HG03135 (cell line): ENCODE results near the gene PKMYT1.
A peak's percentile ranks its signal among the peaks of the same experiment; 100 is the strongest.

Source experiments
- ATAC-seq: cut with Tn5 transposase; IDR thresholded peaks from one replicate; pipeline ENCODE4 v1.9.1; 2021; ENCODE audit warnings: mild to moderate bottlenecking, moderate library complexity; ENCODE audit not compliant: unreplicated experiment

PKMYT1 gene

DNA sequence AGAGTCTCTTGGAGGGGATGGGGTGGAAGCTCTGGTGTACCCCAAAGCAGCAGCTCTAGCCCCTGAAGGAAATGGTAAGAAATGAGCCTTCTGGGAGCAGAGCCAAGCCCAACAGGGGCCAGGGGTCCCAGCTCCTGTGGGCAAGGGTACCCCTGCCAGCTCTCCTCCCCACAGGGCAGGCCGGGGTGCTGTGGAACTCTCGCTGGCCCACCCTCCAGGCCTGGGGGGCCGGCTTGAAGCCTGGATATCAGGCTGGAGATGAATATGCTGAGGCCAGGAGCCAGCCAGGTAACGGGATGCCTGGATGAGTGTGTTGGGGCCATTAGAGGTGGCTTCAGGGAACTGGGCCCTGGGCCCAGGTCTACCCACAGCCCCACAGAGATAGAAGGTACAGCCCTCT lies 20.3 kb upstream of the PKMYT1 start:
- ATAC-seq = no peak

DNA sequence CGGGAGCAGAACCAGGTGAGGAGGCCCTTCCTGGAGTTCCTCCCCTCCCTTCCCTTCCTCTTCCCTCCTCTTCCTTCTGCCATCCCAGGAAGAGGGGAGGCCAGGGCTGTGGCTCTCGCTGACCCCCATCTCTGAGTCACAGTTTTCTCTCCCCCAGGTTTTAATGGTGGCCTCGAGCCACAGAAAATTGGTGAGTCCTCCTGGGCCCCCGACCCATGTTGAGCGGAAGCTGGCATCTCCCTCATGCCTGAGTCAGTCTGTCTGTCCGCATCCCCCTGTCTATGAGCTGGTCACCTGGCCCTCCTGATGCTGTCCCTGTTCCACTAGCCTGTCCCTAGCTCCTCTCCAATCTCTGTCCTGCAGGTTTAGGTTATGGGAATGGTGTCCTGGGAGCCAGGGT lies 19.7 kb upstream of the PKMYT1 start:
- ATAC-seq = no peak

DNA sequence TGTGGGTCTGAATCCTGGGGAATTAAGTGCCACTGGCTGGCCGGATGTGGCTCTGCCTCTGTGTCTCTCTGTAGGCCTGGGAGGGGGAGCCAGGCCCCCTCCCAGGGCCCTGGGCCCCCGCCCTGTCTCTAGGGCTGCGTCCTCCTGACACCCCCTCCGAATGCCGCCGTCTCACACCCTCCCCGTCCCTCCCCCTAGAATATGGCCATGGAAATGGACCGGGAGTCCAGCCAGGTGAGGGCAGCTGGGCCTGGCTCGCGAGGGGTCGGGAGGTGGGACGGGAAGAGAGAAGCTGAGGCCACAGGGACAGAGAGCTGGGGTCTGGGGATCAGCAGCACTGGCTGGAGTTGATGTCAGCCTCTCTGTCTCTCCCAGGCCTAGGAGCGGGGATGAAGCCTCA lies 16.1 kb upstream of the PKMYT1 start:
- ATAC-seq = no peak

DNA sequence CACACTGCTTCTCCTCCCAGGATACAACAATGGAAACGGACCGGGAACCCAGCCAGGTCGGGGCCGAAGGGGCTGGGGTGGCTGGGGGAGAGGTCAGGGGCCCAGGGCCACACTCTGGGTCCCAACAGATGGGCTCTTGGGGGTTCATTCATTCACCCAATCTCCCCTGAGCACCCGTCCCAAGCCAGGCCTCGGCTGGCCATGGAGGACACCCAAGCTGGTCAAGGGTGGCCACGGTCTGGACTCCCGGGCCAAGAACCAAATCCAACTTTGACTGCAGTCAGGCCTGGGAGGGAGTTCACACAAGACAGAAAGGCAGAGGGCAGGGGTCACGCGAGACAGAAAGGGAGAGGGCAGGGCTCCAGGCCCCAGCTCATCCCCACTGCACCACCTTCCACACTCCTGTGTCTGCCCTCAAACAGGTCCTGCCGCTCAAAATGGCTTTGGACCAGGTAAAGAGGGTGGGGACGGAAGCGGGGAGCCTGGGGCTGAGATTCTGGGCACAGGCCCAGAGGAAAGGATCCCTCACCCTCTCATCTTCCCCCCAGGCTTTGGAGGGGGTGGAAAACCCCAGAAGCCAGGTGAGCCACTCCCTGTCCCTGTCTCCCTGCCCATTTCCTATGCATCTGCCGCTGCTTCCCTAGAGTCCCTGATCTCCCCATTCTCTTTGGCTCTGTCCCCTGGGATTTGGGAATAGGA lies 12.3 kb upstream of the PKMYT1 start:
- no peak for ATAC-seq

DNA sequence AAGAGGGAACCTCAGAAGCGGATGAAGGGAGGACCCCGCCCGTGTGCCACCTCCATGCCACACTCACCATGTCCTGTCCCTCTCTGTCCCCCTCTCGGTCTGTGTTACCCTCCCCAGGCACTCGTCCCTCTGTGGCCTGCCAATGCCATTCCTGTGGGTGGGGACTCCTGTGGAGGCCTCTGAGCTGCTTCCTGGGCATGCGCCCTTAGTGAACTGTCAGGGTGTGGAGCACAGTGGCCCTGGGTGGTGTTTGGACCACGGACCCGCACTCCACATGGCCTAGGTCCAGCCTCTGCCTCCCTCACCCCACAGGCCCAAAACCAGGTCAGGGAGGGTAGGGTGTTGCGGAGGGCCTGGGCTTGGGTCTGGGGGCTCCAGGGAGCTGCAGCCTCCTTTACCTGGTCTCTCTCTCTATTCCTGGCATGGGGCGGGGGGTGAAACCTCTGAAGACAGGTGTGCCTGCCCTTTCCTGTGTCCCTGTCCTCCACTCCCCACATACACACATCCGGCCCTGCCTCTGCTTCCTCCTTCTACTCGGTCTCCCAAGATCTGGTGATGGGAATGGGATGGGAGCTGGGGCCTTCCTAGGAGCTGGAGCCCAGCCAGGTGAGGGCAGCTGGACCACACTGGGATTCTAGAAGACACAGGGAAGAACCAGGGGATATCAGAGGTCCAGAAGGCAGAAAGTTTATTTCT lies 11.5 kb upstream of the PKMYT1 start:
- ATAC-seq = no peak

DNA sequence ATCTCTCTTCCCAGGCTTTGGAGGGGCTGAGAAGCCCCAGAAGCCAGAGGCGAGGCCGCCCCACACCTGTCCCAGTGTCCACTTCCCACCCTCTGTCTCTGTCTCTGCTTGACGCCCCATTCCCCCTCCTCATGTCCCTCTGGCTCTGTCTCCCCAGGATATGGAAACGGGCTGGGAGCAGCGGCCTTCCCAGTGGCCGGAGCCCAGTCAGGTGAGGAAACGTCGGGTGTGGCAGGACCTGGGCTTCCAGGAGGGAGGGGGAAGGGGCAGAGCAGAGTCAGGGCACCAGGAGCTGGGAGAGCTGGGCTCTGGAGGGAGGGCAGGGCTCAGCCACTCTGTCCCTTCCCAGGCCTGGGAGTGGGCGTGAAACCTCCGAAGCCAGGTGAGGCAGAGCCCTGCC lies 10.6 kb upstream of the PKMYT1 start:
- ATAC-seq = no peak

DNA sequence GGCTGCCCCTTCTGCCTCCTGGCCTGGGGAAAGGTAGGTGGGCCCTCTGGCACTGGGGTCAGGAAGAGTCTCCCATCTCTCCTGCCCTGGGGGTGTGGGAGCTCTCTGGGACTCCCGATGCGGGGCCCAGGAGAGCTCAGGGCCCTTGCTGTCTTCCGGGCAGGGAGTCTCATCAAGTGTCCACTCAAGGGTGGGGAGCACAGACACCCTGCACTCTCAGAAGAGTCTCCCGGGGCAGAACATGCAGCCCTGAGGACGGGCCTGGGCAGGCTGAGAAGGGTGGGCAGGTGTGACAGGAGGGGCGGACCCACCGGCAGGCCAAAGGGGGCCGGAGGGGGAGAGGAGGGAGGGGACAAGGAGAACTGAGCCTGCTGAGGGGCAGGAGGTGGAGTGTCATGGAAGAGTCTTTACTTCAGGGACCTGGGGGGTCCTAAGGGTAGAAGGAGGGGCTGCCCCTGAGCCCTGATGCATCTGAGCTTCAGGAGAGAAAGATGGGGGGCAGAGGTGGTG lies 8.4 kb upstream of the PKMYT1 start:
- ATAC-seq = no peak

DNA sequence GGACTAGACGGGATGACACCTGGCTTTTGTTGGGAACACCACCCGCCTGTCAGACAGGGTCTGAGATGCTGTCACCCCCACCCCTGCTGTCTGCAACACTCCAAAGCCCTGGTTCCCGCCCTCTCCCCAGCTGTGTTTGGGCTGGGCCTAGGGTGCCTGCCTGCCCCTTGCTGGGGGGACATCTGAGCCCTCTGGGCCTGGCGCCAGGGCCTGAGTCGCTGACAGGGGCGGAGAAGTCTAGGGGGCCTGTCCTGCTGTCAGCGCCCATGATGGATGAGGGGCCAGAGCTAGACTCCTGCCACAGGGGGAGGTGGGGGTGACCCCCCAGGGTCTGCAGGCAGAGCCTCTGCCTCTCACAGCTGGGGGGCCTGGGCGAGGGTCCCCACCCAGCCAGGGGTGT lies 7.6 kb upstream of the PKMYT1 start:
- no peak for ATAC-seq

DNA sequence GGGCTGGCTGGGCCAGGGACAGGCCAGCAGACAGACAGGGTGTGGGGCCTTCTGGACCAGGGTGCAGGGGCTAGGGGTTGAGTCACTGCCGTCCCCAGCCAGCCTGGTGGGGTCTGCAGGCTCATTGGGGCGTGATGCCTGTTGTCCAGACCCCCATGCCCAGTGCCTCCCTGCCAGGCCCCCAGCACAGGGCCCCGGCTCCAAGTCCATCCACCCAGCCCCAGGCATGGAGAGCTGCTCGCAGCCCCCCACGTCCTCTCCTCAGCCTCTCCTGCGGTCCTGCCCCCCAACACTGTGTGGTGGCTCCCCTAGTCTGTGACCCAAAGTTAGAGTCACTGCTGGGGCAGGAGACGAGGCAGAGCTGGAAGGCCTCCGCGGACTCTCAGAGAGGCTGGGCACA lies 7.0 kb upstream of the PKMYT1 start:
- ATAC-seq = no peak

DNA sequence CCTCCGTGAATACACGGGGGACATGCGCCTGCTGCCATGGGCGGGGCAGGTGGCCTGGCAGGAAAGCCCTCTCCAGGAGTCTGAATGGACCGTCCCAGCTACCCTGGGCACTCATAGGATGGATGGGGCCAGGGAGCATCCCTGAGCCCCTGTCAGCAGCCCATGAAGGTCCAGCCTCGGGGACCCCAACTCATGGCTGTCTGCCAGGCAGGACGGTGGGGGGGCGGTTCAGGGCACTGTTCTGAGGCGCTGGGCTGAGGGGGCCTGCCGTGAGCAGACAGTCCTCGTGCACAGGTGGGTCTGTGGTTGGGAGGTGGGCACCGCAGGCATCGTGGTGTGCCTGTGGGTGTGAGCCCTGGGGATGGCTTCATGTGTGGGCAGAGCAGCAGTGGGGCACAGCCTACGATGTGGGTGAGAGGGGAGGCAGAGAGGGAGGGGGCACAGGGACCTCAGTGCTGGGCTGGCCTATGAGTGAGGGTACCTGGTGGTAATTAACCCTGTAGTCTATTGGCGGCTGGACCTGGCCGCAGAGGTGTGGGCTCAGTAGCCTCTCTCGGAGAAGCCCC lies 6.5 kb upstream of the PKMYT1 start:
- ATAC-seq = no peak

DNA sequence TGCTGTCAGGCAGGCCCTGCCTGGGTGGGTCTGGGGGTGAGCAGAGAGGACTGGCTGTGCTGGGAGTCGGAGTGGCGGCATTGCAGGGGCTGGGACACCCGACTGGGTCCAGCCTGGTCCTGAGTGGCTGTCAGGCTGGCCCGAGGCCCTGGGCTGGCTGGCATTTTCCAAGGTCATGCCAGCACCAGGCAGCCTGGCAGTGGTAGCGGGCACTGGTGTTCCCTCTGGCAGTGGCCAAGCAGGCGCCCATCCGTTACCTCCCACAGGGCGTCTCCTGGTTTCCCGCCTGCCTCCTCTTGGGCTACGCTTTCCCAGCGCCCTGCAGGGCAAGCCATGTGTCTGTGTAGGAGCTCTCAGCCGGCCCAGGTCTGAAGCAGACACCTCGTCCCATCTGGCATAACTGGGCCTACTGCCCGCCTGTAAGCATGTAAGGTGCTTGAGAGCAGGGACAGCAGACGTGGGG lies 5.7 kb upstream of the PKMYT1 start:
- ATAC-seq = no peak

DNA sequence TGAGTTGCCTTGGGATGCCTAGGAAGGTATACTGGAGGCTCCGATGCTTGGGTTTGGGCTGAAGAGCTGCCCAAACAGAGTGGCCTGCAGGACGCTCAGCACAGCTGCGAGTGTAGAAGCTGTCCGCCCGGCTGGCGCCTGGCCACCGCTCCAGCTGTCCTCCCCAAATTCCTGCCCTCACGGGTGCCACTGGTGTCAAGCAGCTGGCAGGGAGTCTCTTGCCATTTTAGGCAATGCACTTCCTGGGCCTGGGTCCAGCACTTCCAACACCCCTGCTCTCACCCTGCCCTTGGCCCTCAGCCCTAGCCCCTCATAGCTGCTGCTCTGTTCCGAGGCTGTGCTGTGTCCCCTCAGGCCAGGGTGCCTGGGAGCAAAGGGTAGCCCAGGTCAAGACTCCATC lies 5.2 kb upstream of the PKMYT1 start:
- ATAC-seq = no peak

DNA sequence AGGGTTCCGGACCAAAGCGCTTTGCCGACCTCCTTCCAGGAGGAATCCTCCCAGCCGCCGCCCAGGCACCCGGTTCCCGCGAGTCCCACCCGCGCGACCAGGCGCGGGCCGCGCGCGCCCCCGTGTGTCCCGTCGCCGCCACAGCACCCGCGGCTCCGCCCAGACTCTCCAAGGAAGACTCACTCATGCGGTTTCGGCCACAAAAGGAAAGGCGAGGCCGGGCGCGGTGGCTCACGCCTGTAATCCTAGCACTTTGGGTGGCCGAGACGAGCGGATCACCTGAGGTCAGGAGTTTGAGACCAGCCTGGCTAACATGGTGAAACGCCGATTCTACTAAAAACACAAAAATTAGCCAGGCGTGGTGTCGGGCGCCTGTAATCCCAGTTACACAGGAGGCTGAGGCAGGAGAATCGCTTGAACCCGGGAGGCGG lies 3.5 kb upstream of the PKMYT1 start:
- ATAC-seq = no peak

DNA sequence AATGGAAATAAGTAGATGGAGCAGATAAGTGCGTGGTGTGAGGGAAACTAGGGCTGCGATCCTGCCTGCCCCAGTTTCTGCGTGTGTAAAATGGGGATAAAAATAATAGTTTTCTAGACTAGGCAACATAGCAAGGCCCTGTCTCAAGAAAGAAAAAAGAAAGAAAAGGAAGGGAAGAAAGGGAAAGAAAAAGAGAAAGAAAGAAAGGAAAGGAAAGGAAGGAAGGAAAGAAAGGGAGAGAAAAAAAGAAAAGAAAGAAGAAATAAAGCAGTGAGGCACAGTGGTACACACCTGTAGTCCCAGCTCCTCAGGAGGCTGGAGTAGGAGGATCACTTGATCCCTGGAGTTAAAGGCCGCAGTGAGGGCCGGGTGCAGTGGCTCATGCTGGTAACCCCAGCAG lies 2.2 kb upstream of the PKMYT1 start:
- ATAC-seq = no peak

DNA sequence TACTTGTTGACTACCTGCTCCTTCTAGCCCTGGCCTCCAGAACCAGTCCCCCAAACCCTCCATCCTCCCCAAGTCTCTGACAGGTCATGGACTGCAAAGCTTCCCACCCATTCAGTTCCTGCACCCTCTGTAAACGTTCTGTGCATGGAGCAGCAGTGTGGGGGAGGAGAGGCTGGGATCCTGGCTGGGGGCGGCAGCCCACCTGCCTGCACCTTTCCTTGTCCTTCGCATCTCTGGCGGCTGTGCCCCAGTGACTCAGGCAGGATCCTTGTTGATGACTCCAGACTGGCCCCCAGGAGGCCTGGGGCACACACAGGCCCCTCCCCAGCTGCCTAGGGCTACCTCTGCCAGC lies 1.6 kb upstream of the PKMYT1 start:
- no peak for ATAC-seq

DNA sequence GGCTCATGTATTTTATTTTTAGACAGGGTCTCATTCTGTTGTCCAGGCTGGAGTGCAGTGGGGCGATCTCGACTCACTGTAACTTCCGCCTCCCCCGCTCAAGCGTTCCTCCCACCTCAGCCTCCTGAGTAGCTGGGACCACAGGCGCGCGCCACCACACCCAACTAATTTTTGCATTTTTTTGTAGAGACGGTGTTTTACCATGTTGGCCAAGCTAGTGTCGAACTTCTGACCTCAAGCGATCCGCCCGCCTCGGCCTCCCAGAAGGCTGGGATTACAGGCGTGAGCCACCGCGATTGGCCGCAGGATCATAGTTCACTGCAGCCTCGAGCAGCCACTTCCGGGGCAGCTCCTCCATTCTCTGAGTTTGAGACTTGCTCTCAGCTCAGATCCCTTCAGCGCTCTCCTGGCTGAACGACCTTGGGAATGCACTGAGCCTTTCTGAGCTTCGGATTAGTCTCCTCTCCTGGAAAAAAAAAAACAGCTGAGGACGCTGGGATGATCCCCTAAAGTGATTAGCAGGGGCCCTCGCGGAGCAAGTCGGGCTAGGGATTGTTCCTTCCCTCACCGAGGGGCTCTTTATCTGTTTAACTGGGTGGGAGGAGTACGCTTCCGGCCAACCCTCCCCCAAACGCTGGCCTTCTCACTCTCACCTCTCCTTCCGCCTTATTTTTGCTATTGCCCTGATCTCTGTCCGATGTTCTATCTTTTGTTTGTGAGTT lies 1.1 kb upstream of the PKMYT1 start:
- ATAC-seq = no peak

DNA sequence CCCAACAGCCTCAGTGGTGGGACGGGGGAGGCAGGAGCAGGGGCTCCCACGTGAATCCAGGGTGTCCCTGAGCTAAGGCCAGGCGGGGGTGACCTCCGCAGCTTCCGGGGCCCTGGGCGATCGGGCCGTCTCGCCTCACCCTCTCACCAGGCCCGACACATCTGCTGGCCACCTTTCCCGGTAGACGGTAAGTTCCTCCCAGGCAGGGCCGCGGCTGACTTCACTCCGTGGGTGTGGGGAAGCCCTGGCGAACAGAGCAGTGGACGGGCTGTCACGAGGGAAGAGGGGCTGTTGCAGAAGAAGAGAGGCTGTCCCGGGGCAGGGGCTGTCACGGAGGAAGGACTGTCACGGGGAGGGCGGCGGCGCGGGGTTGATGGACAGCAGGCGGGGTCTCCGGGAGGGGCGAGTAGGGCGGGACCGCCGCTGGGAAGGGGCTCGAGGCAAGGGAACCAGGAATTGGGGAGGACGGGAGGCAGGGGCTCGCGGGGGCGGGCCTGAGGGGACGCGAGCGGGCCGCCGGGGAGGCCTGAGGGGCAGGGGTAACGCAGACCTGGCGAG lies 498 bp downstream of the PKMYT1 start:
- ATAC-seq = peak; percentile 11

DNA sequence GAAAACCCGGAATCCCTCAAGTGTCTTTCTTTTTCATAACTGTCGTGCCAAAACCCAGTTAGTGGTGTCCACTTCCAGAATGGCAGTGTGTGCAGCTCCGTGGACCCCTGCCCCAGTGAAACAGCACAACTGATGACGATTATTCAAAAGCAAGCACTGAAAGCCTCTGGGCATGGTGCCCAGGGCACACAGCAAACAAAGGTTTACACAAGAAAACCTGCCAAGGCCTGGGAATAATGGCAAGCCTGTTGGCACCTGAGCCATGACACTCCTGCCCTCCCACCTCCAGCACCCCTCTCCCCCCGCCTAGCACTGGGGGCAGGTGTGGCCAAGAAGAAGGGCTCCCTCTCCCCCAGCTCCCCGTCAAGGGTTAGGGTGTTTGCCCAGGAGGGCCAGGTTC lies 2.8 kb downstream of the PKMYT1 start:
- ATAC-seq = no peak

DNA sequence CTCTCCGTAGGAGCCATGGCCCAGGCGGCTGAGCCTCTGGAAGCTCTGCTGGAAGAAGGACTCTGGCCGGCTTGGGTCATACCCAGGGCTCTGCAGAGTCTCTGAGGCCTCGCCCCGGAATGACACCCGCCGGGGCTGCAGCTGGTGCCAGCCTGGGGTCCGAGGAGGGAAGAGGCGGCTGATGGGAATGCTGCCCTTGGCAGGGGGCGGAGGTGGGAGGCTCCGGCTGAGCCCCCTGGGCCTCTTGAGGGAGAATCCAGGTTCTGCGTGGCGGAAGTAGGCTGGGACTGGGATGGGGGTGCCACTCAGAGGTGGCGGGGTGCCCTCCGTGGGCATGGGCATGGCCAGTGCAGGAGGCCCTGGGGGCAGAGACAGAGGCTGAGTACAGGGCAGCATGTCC lies 3.6 kb downstream of the PKMYT1 start:
- no peak for ATAC-seq

DNA sequence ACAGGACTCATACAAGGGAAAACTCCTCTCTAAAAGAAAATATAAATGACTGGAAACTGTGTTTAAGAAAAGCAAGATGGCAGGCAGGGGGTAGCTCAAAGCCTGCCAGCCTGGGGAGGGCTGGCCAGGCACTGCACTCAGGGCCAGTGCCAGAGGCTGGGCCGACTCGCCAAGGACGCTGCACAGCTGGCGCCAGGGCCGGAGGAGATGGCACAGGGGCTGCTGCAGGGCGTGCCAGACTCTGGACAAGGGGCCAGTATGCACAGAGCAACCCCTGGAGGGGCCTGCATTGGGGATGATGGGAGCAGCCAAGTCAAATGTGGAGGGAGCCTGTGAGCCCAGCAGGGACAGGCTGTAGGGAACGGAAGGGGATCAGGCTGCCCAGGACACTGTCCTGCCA lies 4.0 kb downstream of the PKMYT1 start:
- ATAC-seq = no peak

DNA sequence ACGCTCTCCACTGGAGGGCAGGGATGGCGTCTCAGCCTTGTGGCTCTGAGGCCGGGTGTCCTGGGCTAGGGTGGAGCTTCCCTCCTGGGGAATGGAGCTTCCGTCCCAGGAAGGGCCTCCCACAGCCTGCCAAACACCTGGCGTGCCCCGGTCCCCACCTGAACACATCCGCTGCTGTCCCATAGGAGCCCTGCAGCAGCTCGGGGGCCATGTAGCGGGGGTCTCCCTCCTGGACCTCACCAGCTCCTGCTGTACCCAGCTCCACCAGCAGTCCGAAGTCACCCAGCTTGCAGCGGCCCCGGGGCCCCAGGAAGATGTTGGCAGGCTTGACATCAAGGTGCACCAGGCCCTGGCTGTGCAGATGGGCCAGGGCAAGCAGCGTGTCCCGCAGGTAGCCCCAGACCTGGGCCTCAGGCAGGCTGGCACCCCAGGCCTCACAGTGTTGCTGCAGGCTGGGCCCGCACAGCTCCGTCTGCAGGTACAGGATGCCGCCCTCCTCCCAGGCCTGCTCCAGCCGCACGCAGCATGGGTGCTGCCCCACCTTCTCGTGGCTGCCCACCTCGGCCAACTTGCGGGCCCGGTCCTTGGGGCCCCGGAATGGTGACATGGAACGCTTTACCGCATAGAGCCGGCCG lies 5.0 kb downstream of the PKMYT1 start:
- ATAC-seq = no peak
